GM12892 (cell line): ENCODE results near the gene ATP5F1D.

Source experiments
- POLR2A ChIP-seq: IDR thresholded peaks from 2 replicates; pipeline ENCODE4 v1.6.1; 2011; ENCODE audit warnings: low read depth, low read length, control low read depth
- POLR2AphosphoS5 ChIP-seq: IDR thresholded peaks from 2 replicates; pipeline ENCODE4 v1.6.1; 2011; ENCODE audit warnings: low read depth, low read length, control low read depth

DNA sequence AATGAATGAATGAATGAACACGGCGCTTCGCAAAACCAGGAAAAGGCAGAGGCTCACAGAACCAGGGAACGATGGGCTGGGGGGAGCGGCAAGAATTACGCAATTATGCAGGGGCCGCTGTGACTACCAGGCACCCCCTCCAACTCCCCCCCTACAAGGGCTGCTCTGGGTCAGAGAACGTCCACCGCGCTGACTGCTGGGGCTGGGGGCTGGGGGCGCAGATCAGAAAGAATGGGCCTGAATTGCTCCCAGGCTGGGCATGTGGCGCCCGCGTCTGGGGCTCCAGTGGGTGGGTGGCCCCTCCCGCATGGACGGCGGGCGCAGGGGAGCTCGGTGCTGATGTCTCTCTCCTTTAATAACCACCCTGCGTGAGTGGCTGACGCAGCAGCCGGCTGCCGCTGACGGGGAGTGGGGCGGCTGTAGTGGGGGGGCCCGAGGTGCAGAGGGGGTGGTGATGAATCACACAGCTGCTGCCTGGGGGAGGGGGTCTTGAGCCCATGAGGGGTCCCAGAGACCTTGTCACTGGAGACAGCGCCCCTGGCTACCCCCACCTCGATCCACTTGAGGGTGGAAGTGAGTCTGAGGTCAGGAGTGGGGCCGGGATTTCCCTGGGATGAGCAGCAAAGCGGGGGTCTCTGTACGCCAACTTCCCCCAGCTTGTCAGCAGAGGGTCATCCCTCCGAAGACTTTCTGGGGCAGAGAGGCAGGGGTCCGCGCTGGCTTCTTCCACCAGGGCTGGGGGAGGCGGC lies 26.1 kb downstream of the ATP5F1D start:
- TF ChIP-seq POLR2AphosphoS5 (no peak), POLR2A (no peak)
